Stimulated activated CD4-positive, alpha-beta T cell treated with anti-CD3 and anti-CD28 coated beads, TNF-alpha, amount 100 ng/mL, for 1 hour (primary cell): ENCODE data around the gene HPD.
A peak's percentile ranks its signal among the peaks of the same experiment; 100 is the strongest.
"Not testable (repeated sequence)": the region's sequence is repeated elsewhere in the genome, so short reads cannot be mapped to it uniquely, and the experiment has no call there.

Experiments
- DNase-seq, 3 donors: peaks; one replicate each; pipeline ENCODE4 v3.0.0-alpha.2; 2020; ENCODE audit warnings: low read depth in 3 of 3, low spot score in 1 of 3

Gene HPD

GRCh38 chr12:121799842-121800693 lies 58.6 kb downstream of the HPD start:
- DNase-seq, result peak in 1 of 3 donors; percentile 83

DNA sequence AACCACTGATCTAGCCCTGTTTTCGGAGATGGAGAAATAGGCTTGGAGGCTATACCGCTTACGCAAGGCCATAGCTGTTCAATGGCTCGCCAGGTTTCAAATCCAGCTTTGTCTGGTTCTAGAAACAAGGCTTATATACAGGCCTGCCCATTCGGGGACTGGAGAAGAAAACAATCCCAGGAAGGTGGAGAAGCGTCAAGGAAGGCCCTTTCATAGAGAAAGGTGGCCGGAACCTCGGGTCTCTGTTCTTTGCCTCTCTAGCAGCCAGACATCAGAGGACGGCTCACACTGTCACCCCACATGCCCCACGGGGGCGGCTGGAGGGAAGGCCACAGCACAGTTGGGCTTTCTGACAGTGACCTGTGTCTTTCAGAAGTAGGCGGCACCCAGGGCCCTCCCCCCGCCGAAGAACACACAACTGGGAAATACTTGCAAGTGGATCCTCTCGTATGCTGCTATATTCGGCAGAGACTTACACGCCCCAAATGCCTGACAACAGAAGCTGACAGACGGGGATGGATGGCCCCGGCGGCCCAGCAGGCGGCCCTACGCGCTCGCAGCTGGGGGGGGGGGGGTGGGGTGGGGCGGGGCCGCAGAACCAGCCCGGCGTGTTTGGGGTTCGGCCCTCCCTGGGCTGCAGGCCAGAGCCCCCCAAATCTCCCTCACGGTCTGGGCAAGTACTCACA lies 59.4 kb downstream of the HPD start:
- no peak for DNase-seq

GRCh38 chr12:121798787-121799155 lies 59.9 kb downstream of the HPD start:
- DNase-seq, result no peak

DNA sequence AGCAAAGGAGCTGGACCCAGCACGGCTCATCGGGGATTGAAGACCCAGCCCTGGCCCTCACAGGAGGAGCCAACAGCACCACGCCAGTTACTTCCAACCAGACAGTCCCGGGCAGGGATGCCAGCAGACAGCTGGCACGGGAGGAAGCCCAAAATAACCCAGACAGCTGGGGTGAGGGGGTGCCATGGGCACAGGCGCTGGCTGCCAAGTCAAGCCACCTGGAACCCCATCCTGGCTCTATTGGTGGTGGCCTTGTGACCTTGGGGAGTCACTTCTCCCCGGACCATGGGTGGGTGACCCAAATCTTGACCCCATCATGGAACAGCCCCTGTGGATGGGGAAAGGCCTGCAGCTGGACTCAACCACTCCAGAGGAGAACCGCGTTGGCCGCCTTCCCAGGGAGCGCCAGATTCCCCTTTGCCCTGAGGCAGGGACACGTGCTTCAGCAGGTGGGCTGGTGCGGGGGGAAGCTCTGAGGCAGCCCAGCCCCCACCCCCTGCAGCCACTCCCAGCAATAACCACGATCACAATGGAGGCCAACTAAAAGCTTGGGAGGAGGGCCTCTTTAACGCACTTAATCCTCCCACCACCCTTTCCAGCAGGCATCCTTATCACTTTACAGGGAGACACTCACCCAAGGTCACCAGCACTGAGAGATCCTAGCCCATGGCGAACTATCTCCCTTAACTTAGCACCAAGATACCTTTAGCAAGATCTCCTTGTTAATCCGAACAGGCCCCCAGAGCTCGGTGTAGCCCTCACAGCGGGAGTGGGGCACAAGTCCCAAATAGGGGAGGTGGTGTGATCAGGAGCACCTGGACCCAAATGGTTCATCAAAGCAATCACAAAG lies 60.5 kb downstream of the HPD start:
- no peak for DNase-seq

- no peak for DNase-seq
These were observed 61.6 kb downstream of the HPD start for GRCh38 chr12:121796855-121797751.

- peak in 2 of 3 donors; percentile 75 to 80 for DNase-seq
These were observed 63.4 kb downstream of the HPD start for GRCh38 chr12:121795034-121795968.

DNA sequence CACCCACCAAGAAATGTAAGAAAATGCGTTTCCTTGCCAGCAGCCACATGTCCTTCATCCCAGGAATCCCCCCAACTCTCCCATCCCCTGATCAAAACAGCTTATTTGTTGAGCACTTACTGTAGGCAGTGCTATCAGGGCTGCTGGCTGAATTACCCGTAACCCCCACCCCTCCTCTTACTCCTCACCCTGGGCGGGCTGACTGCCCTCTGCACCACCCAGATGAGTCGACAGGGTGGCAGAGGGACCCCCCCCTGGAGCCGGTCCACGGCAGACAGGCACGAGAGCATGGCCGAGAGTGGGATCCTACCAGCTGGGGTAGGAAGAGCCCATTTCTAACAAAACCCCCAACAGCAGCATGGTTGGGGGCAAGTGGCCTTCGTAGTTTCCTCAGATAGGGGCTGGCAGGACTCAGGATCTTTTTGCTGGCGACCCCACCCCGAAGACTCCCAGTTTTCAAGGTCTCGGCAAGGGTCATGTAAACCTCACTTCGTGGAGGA lies 64.1 kb downstream of the HPD start:
- DNase-seq, result no peak

- peak; percentile 87 to 93 (median 93) for DNase-seq
These were observed 64.7 kb downstream of the HPD start for GRCh38 chr12:121793838-121794533.

DNA sequence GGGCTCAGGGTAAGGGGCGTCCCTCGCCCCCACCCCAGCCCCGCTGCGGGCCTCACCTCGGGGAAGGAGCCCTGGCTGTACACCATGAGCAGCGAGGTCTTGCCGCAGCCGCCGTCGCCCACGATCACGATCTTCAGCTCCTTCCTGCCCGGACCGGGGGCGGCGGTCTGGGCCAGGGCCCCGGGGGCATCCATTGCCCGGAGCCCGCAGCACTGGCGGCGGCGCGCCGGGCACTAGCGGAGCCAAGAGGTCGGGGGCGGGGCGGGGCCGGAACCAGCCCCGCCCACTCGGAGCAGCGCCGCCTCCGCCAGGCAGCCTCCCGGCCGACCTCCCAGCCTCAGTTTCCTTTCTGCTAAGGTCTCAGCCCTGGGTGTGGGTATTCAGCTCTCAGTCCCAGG lies 65.2 kb downstream of the HPD start, which contains the start of gene RHOF:
RHOF (minus strand) TSS at position 249 of the 398 bp plus-strand sequence; CDS start at position 194, 55 bp downstream.
- no peak for DNase-seq

DNA sequence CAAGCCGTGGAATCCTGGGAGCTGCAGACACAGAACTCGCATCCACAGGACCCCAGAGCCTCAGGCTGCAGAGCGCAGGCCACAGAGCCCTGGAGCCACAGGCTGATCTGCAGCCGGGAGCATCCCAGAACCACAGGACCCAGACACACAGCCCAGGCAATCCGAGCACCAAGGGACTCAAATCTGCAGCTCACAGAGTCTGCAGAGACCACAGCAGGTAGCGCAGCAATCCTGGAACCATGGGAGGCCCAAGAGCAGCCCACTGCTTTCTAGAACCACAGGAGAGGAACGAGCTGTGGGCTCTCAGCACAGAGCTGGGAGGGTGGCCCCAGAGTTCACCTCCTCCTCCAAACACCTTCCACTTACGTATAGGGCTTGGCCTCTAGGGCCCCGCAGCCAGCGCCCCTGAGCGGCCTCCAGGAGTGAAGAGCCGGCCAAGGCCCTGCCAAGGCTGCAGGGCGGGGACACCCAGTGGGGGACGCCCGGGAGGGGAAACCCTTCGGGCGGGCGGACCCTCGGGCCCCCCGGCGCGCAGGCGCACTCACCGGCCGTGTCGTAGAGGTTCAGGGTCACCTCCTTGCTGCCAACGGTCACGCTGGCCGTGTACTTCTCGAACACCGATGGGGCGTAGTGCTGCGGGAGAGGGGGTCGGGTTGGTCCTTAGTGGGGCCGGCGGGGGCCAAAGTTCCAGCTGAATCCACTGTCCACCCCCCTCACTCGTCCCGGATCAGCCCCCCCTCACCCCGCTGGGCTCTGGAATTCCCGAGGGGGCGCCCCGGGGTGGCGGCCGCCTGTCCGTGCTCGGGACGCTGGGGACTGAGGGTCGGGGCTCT lies 65.8 kb downstream of the HPD start:
- DNase-seq, result no peak

DNA sequence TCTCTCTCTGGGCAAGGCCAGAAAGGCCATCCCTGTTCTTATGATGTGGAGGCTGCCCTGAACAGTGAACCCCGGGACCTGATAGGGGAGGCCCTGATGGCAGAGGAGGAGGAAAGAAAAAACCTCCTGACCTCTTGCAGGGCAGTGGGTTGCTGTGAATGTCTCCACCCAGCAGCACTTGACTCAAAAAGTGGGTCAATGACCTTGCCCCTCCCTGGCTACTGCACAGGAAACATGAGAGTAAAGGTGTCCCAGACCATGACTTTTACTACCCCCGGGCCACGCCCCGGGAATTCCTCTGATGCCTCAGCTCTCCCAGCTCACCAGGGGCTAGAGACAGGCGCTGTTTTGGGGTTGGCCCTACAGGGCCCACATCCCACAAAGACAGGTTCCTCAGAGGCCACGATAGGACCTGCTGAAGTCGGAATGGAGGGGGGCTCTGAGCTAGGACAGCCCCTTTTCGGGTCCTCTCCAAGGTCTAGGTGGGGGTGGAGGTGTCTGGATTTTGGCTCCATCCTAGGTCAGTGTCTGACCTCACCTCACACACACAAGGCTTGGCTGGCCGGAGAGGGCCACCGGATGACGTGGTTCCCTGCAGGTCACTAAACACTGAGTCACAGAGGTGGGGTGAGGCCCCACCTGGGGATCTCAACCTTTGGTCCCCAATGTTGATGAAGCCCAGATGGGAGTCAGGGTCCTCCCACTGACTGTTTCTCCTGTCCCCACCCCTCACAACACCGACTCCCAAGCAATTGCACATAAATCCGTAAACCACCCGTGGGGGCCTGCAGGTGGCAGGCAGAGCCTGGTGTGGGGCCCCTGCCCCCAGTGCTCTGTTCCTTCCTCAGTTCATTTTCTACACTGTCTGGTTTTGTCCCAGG lies 66.7 kb downstream of the HPD start:
- no peak for DNase-seq

DNA sequence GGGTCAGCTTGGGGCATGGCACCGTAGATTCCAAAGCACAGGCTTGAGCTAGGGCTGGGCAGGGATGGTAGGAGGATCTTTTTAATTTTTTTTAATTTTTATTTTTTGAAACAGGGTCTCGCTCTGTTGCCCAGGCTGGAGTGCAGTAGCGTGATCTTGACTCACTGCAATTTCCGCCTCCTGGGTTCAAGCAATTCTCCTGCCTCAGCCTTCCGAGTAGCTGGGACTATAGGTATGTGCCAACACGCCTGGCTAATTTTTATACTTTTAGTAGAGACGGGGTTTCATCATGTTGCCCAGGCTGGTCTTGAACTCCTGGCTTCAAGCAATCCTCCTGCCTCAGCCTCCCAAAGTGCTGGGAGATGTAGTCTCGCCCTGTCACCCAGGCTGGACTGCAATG lies 67.9 kb downstream of the HPD start:
- DNase-seq, result not testable (repeated sequence)

DNA sequence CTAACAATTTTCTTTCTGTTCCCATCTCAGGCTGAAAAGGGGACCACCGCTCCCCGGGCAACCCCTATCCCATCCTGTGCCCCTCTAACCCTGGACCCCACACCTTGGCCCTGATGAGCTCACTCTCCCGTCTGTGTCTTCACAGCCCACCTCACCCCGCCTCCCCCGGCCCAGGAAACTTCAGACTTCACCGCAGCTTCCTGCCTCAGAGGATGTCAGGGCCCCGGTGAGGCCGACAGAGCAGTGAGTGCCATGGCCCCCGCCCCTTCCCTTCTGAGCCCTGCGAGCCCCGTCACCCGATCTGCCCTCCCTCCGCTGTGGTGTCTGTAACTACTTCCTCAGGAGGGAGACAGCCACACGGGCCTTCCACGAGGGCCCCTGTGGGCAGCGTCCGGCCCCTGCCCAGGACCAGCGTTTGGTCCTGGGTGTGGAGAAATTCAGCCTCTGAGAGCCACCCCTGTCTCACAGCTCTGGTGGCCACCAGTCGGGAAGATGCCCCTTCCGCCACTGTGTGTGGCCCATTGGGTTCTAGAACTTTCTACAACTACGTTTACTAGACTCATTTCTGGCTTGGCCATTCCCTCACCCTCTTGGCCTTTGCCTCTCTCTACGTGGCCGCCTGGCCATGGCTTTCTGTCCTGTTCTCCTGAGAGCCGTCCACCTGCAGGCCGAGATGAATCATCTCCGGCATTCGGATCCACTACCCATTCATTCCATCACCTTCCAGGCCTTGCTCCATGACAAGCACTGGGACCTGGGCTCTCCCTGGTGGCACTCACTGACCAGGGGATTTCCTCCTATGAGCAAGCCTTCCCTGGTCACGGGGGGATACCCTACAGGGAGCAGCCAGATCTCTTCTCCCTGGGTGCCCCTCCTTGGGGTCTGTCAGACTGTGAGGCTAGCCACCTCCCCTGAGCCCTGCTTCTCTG lies 68.6 kb downstream of the HPD start:
- DNase-seq, result peak; percentile 84 to 88 (median 86)
